ACC112 (cell line): ENCODE measurements around the gene KCNIP1.

ENCODE experiments used
- H2AFZ ChIP-seq: fragments of 200-600 bp; sonication (generic); one replicate; pipeline ENCODE4 v1.6.0; 2017; ENCODE audit warnings: antibody characterized with exemption, low read length; ENCODE audit not compliant: unreplicated experiment
- H3K27ac ChIP-seq: fragments of 200-600 bp; sonication (generic); 2 replicates; pipeline ENCODE4 v1.5.1; 2014; ENCODE audit warnings: low read depth, mild to moderate bottlenecking, antibody characterized with exemption, low read length, moderate library complexity
- H3K27me3 ChIP-seq: fragments of 200-600 bp; sonication (generic); 2 replicates; pipeline ENCODE4 v1.6.1; 2014; ENCODE audit warnings: mild to moderate bottlenecking, antibody characterized with exemption, low read length, moderate library complexity, mixed read lengths; ENCODE audit not compliant: insufficient read depth
- H3K36me3 ChIP-seq: fragments of 200-600 bp; sonication (generic); 2 replicates; pipeline ENCODE4 v1.6.1; 2016; ENCODE audit warnings: mild to moderate bottlenecking, antibody characterized with exemption, low read length, moderate library complexity, mixed read lengths; ENCODE audit not compliant: insufficient read depth
- H3K4me1 ChIP-seq: fragments of 200-600 bp; sonication (generic); one replicate; pipeline ENCODE4 v1.6.1; 2016; ENCODE audit warnings: low read length, mixed read lengths; ENCODE audit not compliant: insufficient read depth, unreplicated experiment, control insufficient read depth
- H3K4me3 ChIP-seq: fragments of 200-600 bp; sonication (generic); 2 replicates; pipeline ENCODE4 v1.5.1; 2014; ENCODE audit warnings: mild to moderate bottlenecking, low read depth, low read length
- H3K79me2 ChIP-seq: fragments of 200-600 bp; sonication (generic); one replicate; pipeline ENCODE4 v1.6.0; 2016; ENCODE audit warnings: low read length; ENCODE audit not compliant: control insufficient read depth, unreplicated experiment, insufficient read depth

Gene KCNIP1

DNA sequence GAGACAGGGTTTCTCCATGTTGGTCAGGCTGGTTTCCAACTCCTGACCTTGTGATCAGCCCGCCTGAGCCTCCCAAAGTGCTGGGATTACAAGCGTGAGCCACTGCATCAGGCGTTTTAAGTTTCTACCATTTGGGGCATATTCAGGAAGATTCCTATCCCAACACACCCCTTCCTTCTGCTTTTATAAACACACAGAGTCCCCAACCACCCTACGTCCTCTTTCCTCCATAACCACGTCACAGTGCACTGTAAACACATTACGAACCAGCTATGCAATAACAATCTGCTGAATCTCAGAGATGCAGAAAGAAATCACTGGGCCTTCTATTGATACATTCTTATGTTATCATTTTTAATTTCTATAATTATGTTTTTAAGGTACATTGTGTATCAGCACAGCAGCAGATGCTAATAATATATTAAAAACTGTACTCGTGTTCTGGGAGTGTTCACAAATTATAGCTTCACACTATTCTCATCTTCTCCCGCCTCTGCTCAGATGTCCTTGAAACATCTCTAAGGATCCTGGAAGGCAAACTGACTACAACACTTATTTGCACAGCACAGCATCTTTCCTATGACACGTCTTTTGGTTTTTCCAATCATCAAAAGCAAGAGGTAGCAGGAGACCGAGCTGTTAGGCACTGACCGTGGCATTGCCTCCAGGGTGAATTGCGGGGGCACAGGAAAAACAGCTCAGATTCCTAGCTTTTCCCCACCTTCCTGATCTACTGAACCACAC, 60.2 kb downstream of the KCNIP1 start:
- Histone ChIP-seq H3K36me3 (no peaks in the 10 kb centered on the region), H3K27me3 (peaks cover 51% of the 10 kb centered on the region), H3K4me1 (no peaks in the 10 kb centered on the region), H3K27ac (no peak overlapping the region), H3K79me2 (no peaks in the 10 kb centered on the region), H3K4me3 (no peak overlapping the region), H2AFZ (no peak overlapping the region)

DNA sequence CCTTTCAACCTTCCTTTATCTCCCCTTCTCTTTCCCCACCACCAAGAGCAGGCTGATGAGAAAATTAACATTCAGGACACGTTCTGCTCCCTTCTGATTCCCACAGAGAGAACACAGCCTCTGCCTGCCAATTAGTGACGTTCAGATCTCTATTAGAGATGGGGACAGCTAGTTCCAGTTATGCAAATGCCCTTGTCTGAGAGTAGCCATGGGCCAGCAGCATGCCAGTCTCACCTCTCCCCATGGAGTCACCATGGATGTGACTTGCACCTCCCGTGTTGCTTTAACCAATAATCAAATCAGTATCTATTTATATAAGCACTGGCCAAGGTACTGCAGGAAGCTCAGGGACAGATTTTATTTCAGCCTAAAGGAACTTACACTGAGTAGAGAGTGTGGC, 61.3 kb downstream of the KCNIP1 start:
- peaks cover 55% of the 10 kb centered on the region for H3K27me3 ChIP-seq
- H3K4me3 ChIP-seq: no peak overlapping the region
- no peaks in the 10 kb centered on the region for H3K36me3 ChIP-seq
- H3K79me2 ChIP-seq: no peaks in the 10 kb centered on the region
- no peak overlapping the region for H2AFZ ChIP-seq
- no peak overlapping the region for H3K27ac ChIP-seq
- no peaks in the 10 kb centered on the region for H3K4me1 ChIP-seq

GRCh38 chr5:170569101-170569500, 65.3 kb downstream of the KCNIP1 start:
- no peaks in the 10 kb centered on the region for H3K4me1 ChIP-seq
- no peaks in the 10 kb centered on the region for H3K36me3 ChIP-seq
- no peak overlapping the region for H2AFZ ChIP-seq
- H3K79me2 ChIP-seq: no peaks in the 10 kb centered on the region
- no peak overlapping the region for H3K27ac ChIP-seq
- H3K4me3 ChIP-seq: no peak overlapping the region
- peaks cover 63% of the 10 kb centered on the region for H3K27me3 ChIP-seq

- no peak overlapping the region for H2AFZ ChIP-seq
- H3K36me3 ChIP-seq: no peaks in the 10 kb centered on the region
- H3K27me3 ChIP-seq: peaks cover 68% of the 10 kb centered on the region
- no peaks in the 10 kb centered on the region for H3K79me2 ChIP-seq
- H3K4me1 ChIP-seq: no peaks in the 10 kb centered on the region
- no peak overlapping the region for H3K4me3 ChIP-seq
- no peak overlapping the region for H3K27ac ChIP-seq
Measured at GRCh38 chr5:170570476-170570875, 66.7 kb downstream of the KCNIP1 start.

DNA sequence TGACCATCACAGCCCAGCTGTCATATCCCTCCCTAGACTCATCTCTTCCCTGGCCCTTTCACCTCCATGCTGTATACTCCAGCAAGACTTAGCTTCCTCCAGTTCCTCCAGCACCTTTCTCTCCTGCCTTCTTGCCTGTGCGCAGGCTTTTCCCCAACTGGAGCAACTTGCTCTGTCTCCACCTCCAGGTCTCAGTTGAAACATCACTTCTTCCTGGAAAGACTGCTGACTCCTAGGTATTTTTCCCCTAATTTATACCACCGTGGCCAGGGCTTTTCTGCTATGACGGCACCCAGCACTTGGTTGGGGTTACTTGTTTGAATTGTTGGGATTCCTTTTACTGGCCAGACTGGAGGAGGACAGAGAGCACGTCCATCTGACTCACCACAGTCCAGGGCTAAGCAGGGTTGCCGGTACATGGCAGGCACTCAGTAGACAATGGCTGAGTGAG, 67.5 kb downstream of the KCNIP1 start:
- Histone ChIP-seq H3K79me2 (no peaks in the 10 kb centered on the region), H2AFZ (no peak overlapping the region), H3K4me1 (no peaks in the 10 kb centered on the region), H3K4me3 (no peak overlapping the region), H3K27ac (no peak overlapping the region), H3K36me3 (no peaks in the 10 kb centered on the region), H3K27me3 (peaks cover 73% of the 10 kb centered on the region)

DNA sequence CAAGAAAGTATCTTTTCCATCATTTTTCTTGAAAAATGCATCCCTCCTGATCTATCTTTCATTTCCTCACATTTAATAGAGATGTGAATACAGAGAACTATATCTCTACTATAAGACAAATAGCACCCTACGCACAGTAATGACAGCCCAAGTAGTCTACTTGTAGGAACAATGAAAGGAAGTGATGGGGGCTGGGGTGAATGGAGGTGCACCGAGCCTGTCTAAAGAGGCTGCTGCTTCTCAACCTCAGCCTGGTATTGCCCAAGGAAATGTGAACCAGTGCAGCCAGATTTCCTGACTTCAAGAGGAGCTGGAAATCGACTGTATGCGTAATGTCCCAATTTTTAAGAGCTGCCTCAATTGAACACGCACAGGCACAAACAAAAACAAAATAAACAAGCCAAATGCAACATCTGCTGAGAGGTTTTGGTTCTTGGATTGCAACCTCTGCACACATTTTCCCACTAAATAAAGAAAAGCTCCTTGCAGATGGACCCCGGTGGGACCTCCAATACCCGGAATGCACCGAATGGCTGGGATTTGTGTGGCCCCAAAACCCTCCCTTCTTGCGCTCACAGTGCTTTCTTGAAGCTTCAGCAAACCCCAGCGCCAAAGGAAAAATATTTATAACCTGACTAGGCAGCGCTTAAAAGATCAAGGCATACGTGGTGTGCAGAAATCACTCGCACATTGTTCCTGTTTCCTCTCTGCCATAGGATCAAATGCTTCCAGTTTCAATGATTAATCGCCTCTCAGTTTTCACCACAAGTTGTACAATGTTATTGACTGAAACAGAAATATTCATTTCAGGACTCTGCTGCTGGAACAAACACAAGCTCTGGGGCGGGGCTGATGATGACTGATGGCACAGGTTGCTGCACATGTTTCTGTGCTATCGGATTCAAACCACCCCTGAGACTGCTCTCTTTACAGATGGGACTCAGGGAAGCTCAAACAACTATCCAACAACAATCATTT, 68.3 kb downstream of the KCNIP1 start:
- H3K79me2 ChIP-seq: no peaks in the 10 kb centered on the region
- H3K36me3 ChIP-seq: no peaks in the 10 kb centered on the region
- H3K27me3 ChIP-seq: peaks cover 76% of the 10 kb centered on the region
- no peak overlapping the region for H2AFZ ChIP-seq
- no peak overlapping the region for H3K4me3 ChIP-seq
- H3K4me1 ChIP-seq: no peaks in the 10 kb centered on the region
- H3K27ac ChIP-seq: no peak overlapping the region

DNA sequence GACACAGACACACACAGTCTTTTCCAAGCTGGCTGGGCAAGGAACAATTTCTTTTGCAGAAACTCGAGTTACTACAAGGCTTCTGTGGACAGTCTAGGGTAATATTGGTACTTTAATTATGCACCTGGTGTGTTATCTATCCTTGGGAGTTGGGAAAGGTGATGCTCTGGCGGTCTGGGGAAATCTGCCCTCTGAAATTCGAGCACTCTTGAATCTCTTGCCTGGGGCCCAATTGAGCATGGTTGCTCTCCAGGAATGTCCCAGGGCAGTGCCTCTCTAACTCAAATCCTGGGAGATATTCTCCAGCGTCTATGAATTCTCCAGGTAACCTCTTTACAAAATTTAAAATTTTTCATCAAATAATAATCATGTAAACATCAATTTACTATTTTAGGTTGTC, 69.3 kb downstream of the KCNIP1 start:
- peaks cover 76% of the 10 kb centered on the region for H3K27me3 ChIP-seq
- no peak overlapping the region for H3K27ac ChIP-seq

GRCh38 chr5:170573660-170574059, 69.8 kb downstream of the KCNIP1 start:
- H3K4me1 ChIP-seq: no peaks in the 10 kb centered on the region
- H3K4me3 ChIP-seq: no peak overlapping the region
- no peaks in the 10 kb centered on the region for H3K36me3 ChIP-seq
- no peak overlapping the region for H3K27ac ChIP-seq
- H3K79me2 ChIP-seq: no peaks in the 10 kb centered on the region
- H2AFZ ChIP-seq: no peak overlapping the region
- peaks cover 81% of the 10 kb centered on the region for H3K27me3 ChIP-seq

More for the DNA sequence above, 69.3 kb downstream of the KCNIP1 start:
- no peaks in the 10 kb centered on the region for H3K79me2 ChIP-seq
- H3K4me3 ChIP-seq: no peak overlapping the region
- no peak overlapping the region for H2AFZ ChIP-seq
- no peaks in the 10 kb centered on the region for H3K36me3 ChIP-seq
- no peaks in the 10 kb centered on the region for H3K4me1 ChIP-seq

DNA sequence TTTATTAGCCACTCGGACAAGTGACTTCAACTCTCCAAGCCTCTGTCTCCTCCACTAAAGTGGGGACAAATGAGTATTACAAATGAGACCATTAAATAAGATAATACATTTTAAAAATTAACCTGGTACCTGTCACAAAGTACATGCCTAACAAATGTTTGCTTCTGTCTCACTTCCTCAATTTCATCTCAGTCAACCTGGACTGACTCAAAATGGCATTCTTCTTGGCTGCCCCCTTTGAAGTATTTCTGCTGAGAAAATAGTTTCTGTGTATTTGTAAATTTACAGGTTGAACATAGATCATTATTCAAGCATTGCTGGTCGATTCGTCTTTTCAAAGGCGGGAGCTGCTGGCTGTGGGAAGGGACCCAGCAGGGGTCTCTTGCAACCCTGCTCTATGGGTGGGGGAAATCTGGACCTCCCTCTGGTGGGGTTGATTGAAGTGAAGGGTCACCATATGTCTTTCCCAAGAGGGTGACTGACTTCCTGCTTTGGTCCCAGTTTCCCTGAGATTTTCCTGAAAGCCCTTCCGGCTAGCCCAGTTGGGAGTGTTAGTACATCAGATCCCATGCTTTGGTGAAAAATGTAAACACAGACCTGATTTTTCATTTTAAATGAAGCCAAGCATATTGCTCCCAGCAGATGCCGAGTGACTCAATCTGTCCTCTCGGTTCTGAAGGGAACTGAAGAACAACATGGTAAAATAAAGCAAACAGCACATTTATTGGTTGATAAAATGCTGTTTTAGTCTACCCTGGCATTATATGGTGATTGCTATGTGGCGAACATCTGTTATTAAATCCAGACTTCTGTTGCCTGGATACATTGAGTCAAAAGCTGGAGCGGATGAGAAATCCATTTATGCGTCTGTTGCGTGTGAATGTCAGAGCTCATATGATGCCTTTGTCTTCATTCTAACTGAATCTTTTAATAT, 73.0 kb downstream of the KCNIP1 start:
- Histone ChIP-seq H3K4me1 (no peaks in the 10 kb centered on the region), H3K79me2 (no peaks in the 10 kb centered on the region), H3K4me3 (no peak overlapping the region), H2AFZ (no peak overlapping the region), H3K27ac (no peak overlapping the region), H3K36me3 (no peaks in the 10 kb centered on the region), H3K27me3 (peaks cover 76% of the 10 kb centered on the region)

DNA sequence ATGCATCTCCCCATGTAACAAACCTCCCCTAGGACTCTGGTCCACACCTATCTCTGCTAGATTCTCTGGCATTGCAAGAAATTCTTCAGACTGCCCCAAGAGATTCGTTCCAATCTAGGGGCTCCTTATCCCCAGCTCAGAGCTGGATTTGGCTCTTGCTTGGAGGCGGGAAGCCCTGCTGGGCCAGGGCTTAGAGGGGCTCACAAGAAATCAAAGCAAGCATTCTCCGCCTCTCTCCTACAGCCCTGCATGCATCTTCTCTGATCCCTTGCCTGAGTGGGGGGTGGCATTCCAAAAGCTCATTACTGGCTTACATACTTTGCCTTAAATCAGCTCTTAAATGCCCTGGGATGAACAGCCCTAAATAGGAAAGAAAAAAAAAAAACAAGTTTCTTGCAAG, 75.8 kb downstream of the KCNIP1 start:
- Histone ChIP-seq H3K36me3 (no peaks in the 10 kb centered on the region), H3K4me1 (no peaks in the 10 kb centered on the region), H2AFZ (no peak overlapping the region), H3K27ac (no peak overlapping the region), H3K27me3 (peaks cover 77% of the 10 kb centered on the region), H3K79me2 (no peaks in the 10 kb centered on the region), H3K4me3 (no peak overlapping the region)
